Lower lobe of right lung (tissue), 2 donors: ENCODE data around the gene AK2. TPM values are rescaled to one million over a fixed set of nuclear protein-coding genes. Genes with fewer than 3 reads are reported as not detected.

Experiments used
- ATAC-seq, 2 donors: fragments of 200-7000 bp; cut with Tn5 transposase; one replicate each; pipeline ENCODE4 v1.9.1; 2020 to 2022; ENCODE audit warnings: mild to moderate bottlenecking in 2 of 2, moderate library complexity in 2 of 2
- DNase-seq: peaks from one replicate; pipeline ENCODE4 v3.0.0-alpha.2; 2020
- H3K27ac ChIP-seq: fragments of 200-600 bp; one replicate; pipeline ENCODE4 v1.8.0; 2022
- H3K27me3 ChIP-seq: fragments of 200-600 bp; one replicate; pipeline ENCODE4 v1.8.0; 2022; ENCODE audit warnings: low read depth
- H3K36me3 ChIP-seq: fragments of 200-600 bp; one replicate; pipeline ENCODE4 v1.8.0; 2022; ENCODE audit warnings: mild to moderate bottlenecking
- H3K4me1 ChIP-seq: fragments of 200-600 bp; one replicate; pipeline ENCODE4 v1.8.0; 2022
- H3K4me3 ChIP-seq: fragments of 200-600 bp; one replicate; pipeline ENCODE4 v1.8.0; 2022; ENCODE audit warnings: mild to moderate bottlenecking
- H3K9me3 ChIP-seq: fragments of 200-600 bp; one replicate; pipeline ENCODE4 v1.8.0; 2022
- intact Hi-C: fragments of 100-400 bp; cut with DNase I; formaldehyde crosslinking; loops from one replicate; pipeline ENCODE4 v1.11.0; 2022
- total RNA-seq: library from RNA; stranded (reverse); fragmentation: NEBNext Ultra II Directional; extraction: Animal tissue kit (Norgen Biotek cat#: 25700); gene quantifications from one replicate; pipeline ENCODE4 v1.2.1, GENCODE V29; 2021
- TF ChIP-seq, protein P1 (sequence below): fragments of 200-600 bp; IDR thresholded peaks from one replicate; pipeline ENCODE4 v1.8.0; 2022; ENCODE audit warnings: antibody characterized with exemption, mild to moderate bottlenecking
- donor health status: DM: no; HTN: yes; CAD: no; lungs with severe emphysema.

AK2 gene
- total RNA-seq, 1 donor from 2014 or later = 103 TPM

DNA sequence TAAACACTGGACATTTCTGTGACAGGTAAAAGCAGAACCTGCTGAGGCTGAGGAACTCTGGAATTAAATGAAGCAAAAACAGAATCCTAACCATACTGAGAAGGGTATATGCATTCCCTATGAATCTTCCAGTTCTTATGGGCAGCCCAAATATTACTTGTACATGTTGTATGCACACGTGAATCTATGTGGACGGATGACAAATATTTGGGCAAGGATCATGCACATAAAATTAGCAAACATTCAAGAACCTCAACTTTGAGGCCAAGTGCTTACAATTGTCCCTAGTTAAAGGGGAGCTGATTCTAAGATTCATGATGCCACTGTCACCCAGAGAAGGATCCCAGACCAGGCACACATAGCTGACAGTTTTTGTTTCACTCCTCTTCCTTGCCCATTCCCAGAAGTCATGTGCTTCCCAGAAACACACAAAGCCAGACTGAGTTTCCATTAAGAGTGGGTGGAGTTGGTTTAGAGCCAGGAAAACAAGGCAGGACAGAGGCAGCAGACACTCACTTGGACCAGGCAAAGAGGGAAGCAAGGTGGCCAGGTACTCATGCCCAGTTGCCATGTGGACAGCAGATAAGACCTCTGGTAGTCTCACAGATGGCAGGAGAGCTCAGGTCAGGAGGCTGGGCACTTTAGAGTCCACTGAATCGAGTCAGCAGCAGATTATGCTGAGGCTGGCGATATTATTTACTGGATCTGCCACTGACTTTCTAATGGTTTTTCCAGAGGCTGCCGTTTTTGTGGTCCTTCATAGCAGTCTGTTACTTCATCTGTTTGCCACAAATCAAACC is 25.6 kb downstream of the AK2 start:
- peak overlapping the region; percentile 65 for H3K27ac ChIP-seq
- peaks cover 43% of the 10 kb centered on the region for H3K36me3 ChIP-seq
- intact Hi-C loops = no loop called here
- DNase-seq = no peak
- H3K4me1 ChIP-seq = peaks cover 64% of the 10 kb centered on the region
- no peak overlapping the region for H3K4me3 ChIP-seq
- H3K27me3 ChIP-seq = no peaks in the 10 kb centered on the region
- ATAC-seq = peak in 1 of 2 donors; percentile 42
- TF ChIP-seq, protein P1, sequence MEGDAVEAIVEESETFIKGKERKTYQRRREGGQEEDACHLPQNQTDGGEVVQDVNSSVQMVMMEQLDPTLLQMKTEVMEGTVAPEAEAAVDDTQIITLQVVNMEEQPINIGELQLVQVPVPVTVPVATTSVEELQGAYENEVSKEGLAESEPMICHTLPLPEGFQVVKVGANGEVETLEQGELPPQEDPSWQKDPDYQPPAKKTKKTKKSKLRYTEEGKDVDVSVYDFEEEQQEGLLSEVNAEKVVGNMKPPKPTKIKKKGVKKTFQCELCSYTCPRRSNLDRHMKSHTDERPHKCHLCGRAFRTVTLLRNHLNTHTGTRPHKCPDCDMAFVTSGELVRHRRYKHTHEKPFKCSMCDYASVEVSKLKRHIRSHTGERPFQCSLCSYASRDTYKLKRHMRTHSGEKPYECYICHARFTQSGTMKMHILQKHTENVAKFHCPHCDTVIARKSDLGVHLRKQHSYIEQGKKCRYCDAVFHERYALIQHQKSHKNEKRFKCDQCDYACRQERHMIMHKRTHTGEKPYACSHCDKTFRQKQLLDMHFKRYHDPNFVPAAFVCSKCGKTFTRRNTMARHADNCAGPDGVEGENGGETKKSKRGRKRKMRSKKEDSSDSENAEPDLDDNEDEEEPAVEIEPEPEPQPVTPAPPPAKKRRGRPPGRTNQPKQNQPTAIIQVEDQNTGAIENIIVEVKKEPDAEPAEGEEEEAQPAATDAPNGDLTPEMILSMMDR = no peak
- no peaks in the 10 kb centered on the region for H3K9me3 ChIP-seq

- peaks cover 67% of the 10 kb centered on the region for H3K4me1 ChIP-seq
Measured at GRCh38 chr1:33009561-33009960, 27.1 kb downstream of the AK2 start.

GRCh38 chr1:33008051-33008914 is 28.4 kb downstream of the AK2 start:
- TF ChIP-seq, protein P1 = no peak

More at GRCh38 chr1:33009561-33009960, 27.1 kb downstream of the AK2 start:
- H3K36me3 ChIP-seq = peaks cover 40% of the 10 kb centered on the region
- no peak for ATAC-seq
- no peak overlapping the region for H3K4me3 ChIP-seq
- H3K27me3 ChIP-seq = no peaks in the 10 kb centered on the region
- TF ChIP-seq, protein P1 = no peak
- peak overlapping the region; percentile 50 for H3K27ac ChIP-seq
- no peaks in the 10 kb centered on the region for H3K9me3 ChIP-seq
- no peak for DNase-seq
- intact Hi-C loops = no loop called here

GRCh38 chr1:33007190-33008050 is 29.3 kb downstream of the AK2 start:
- intact Hi-C loops = no loop called here
- DNase-seq = no peak
- Histone ChIP-seq H3K36me3 (peaks cover 19% of the 10 kb centered on the region), H3K27me3 (no peaks in the 10 kb centered on the region), H3K4me1 (peaks cover 66% of the 10 kb centered on the region), H3K9me3 (no peaks in the 10 kb centered on the region), H3K27ac (peak overlapping the region; percentile 65), H3K4me3 (no peak overlapping the region)
- TF ChIP-seq, protein P1 = peak; percentile 42
- ATAC-seq = peak; percentile 75 to 81

More at GRCh38 chr1:33008051-33008914, 28.4 kb downstream of the AK2 start:
- Histone ChIP-seq H3K9me3 (no peaks in the 10 kb centered on the region), H3K36me3 (peaks cover 28% of the 10 kb centered on the region), H3K4me1 (peaks cover 67% of the 10 kb centered on the region), H3K27ac (peak overlapping the region; percentile 65), H3K4me3 (no peak overlapping the region), H3K27me3 (no peaks in the 10 kb centered on the region)
- intact Hi-C loops = no loop called here
- ATAC-seq (peak; percentile 89 to 92), DNase-seq (peak; percentile 66)
